SU-DHL-6 (cell line): ENCODE measurements around the gene SNU13.
"Not testable (repeated sequence)": the region's sequence is repeated elsewhere in the genome, so short reads cannot be mapped to it uniquely, and the experiment has no call there.

Experiments used
- H2AFZ ChIP-seq: fragments of 200-600 bp; sonication (generic); 2 replicates; pipeline ENCODE4 v1.6.1; 2014; ENCODE audit warnings: low read depth, mild to moderate bottlenecking, moderate library complexity, mixed read lengths, antibody characterized with exemption, low read length; ENCODE audit not compliant: severe bottlenecking
- H3F3A ChIP-seq: fragments of 200-600 bp; shearing (Covaris generic); 2 replicates; pipeline ENCODE4 v1.6.0; 2016; ENCODE audit warnings: antibody characterized with exemption, mild to moderate bottlenecking; ENCODE audit not compliant: insufficient read depth
- H3K27ac ChIP-seq: fragments of 200-600 bp; sonication (generic); 2 replicates; pipeline ENCODE4 v1.5.1; 2016; ENCODE audit warnings: low read depth, mild to moderate bottlenecking, low read length, moderate library complexity, mixed read lengths
- H3K27me3 ChIP-seq: fragments of 200-600 bp; sonication (generic), shearing (Covaris generic); 2 replicates; pipeline ENCODE4 v1.6.0; 2014; ENCODE audit warnings: mild to moderate bottlenecking, low read length
- H3K36me3 ChIP-seq: fragments of 200-600 bp; sonication (generic); 2 replicates; pipeline ENCODE4 v1.6.1; 2014; ENCODE audit warnings: mild to moderate bottlenecking, low read length, mixed read lengths
- H3K4me2 ChIP-seq: fragments of 300-600, 200-600 bp; shearing (Covaris generic), sonication (generic); 2 replicates; pipeline ENCODE4 v1.6.0; 2014; ENCODE audit warnings: low read length, low read depth, mild to moderate bottlenecking; ENCODE audit not compliant: poor library complexity, severe bottlenecking
- H3K4me3 ChIP-seq: fragments of 200-600 bp; sonication (generic); 2 replicates; pipeline ENCODE4 v1.5.1; 2014; ENCODE audit warnings: antibody characterized with exemption, low read length, mild to moderate bottlenecking, mixed read lengths; ENCODE audit not compliant: insufficient read depth, poor library complexity, severe bottlenecking
- H3K79me2 ChIP-seq: fragments of 200-600 bp; sonication (generic); 2 replicates; pipeline ENCODE4 v1.6.1; 2014; ENCODE audit warnings: mild to moderate bottlenecking, low read length, moderate library complexity; ENCODE audit not compliant: insufficient read depth
- H3K9ac ChIP-seq: fragments of 200-600 bp; sonication (generic); 2 replicates; pipeline ENCODE4 v1.7.0; 2014; ENCODE audit warnings: mild to moderate bottlenecking, low read length
- H3K9me2 ChIP-seq: fragments of 200-600 bp; sonication (generic); replicated peaks from 2 replicates; pipeline ENCODE4 v1.6.1; 2014; ENCODE audit warnings: low read length; ENCODE audit not compliant: insufficient read depth
- H3K9me3 ChIP-seq: fragments of 200-600 bp; sonication (generic); 2 replicates; pipeline ENCODE4 v1.6.1; 2014; ENCODE audit warnings: low read length, mixed read lengths; ENCODE audit not compliant: insufficient read depth
- H4K20me1 ChIP-seq: fragments of 200-600 bp; sonication (generic); 2 replicates; pipeline ENCODE4 v1.6.1; 2014; ENCODE audit warnings: low read depth, mild to moderate bottlenecking, antibody characterized with exemption, low read length, moderate library complexity, mixed read lengths
- CTCF ChIP-seq: fragments of 200-600 bp; sonication (generic); IDR thresholded peaks from one replicate; pipeline ENCODE4 v1.5.1; 2017; ENCODE audit warnings: antibody characterized with exemption, mild to moderate bottlenecking, low read length, moderate library complexity; ENCODE audit not compliant: insufficient read depth, poor library complexity, severe bottlenecking
- EZH2phosphoT487 ChIP-seq: fragments of 200-600 bp; sonication (generic), shearing (Covaris generic); conservative IDR thresholded peaks from 2 replicates; pipeline ENCODE4 v1.6.1; 2018; ENCODE audit warnings: mild to moderate bottlenecking, antibody characterized with exemption, low read length, moderate library complexity, mixed read lengths

SNU13 gene

GRCh38 chr22:41631115-41631514, 57.6 kb downstream of the SNU13 start:
- H3K79me2 ChIP-seq = peaks cover 38% of the 10 kb centered on the region
- not testable (repeated sequence) for H3K27me3 ChIP-seq, H3K9me2 ChIP-seq, H3K27ac ChIP-seq, H3F3A ChIP-seq, H3K4me2 ChIP-seq, H4K20me1 ChIP-seq, H3K9ac ChIP-seq, H2AFZ ChIP-seq, H3K9me3 ChIP-seq, H3K4me3 ChIP-seq
- H3K36me3 ChIP-seq = peaks cover 31% of the 10 kb centered on the region

GRCh38 chr22:41625577-41625976, 63.1 kb downstream of the SNU13 start:
- no peaks in the 10 kb centered on the region for H3K9me2 ChIP-seq
- no peaks in the 10 kb centered on the region for H3K27me3 ChIP-seq
- no peaks in the 10 kb centered on the region; the same call in 1 of the 2 replicates for H4K20me1 ChIP-seq
- H3K79me2 ChIP-seq = peaks cover 68% of the 10 kb centered on the region
- no peaks in the 10 kb centered on the region for H3F3A ChIP-seq
- no peak overlapping the region for H3K4me3 ChIP-seq
- H3K9ac ChIP-seq = no peak overlapping the region
- TF ChIP-seq EZH2phosphoT487 (no peak), CTCF (no peak)
- no peak overlapping the region for H2AFZ ChIP-seq
- peaks cover 21% of the 10 kb centered on the region; the same call in 1 of the 2 replicates for H3K36me3 ChIP-seq
- H3K9me3 ChIP-seq = no peaks in the 10 kb centered on the region
- no peak overlapping the region for H3K4me2 ChIP-seq
- H3K27ac ChIP-seq = no peak overlapping the region
